Measurements from ENCODE around the gene ARHGAP8. TPM values are rescaled to one million over a fixed set of nuclear protein-coding genes. Genes with fewer than 3 reads are reported as not detected.

Gene ARHGAP8
- total RNA-seq, 1 donor from 2014 or later, result 0.25 TPM

- Mint-ChIP-seq H3K27me3 (ENCODE audit: low read depth) (peaks cover 16% of the 10 kb centered on the region), H3K4me1 (ENCODE audit: low read depth) (no peaks in the 10 kb centered on the region), H3K9me3 (ENCODE audit: low read depth) (peaks cover 17% of the 10 kb centered on the region), H3K36me3 (ENCODE audit: low read depth) (peaks cover 2% of the 10 kb centered on the region), H3K4me3 (ENCODE audit: unreplicated experiment) (no peak overlapping the region), H3K27ac (ENCODE audit: unreplicated experiment) (no peak overlapping the region)
- no peak for TF ChIP-seq CTCF (IDR thresholded peaks at IDR 0.05)
- no peak for DNase-seq (ENCODE audit: low spot score)
These were observed 79.5 kb downstream of the ARHGAP8 start for GRCh38 chr22:44831885-44832284.

DNA sequence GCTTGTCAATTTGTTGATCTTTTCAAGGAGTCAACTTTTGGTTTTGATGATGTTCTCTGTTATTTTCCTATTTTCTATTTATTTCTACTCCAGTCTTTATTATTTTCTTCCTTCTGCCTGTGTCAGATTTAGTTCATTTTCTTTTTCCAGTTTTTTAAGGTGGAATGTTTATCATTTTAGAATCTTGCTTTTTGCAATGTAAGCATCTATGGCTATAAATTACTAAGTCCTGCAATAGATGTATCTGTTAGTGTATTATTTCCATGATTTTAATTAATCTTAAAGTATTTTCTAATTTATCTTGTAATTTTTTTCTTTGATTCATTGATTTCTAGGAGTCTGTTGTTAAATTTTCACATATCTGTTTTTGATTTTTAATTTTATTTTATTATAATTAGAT, 81.7 kb downstream of the ARHGAP8 start:
- Mint-ChIP-seq H3K36me3 (ENCODE audit: low read depth) (peaks cover 2% of the 10 kb centered on the region), H3K4me3 (ENCODE audit: unreplicated experiment) (no peak overlapping the region), H3K4me1 (ENCODE audit: low read depth) (peaks cover 3% of the 10 kb centered on the region), H3K9me3 (ENCODE audit: low read depth) (peaks cover 17% of the 10 kb centered on the region), H3K27ac (ENCODE audit: unreplicated experiment) (no peak overlapping the region), H3K27me3 (ENCODE audit: low read depth) (peaks cover 27% of the 10 kb centered on the region)
- no peak for DNase-seq (ENCODE audit: low spot score)
- TF ChIP-seq CTCF (IDR thresholded peaks at IDR 0.05), result no peak

GRCh38 chr22:44837481-44837880, 85.1 kb downstream of the ARHGAP8 start:
- Mint-ChIP-seq H3K4me3 (ENCODE audit: unreplicated experiment) (no peak overlapping the region), H3K36me3 (ENCODE audit: low read depth) (no peaks in the 10 kb centered on the region), H3K27ac (ENCODE audit: unreplicated experiment) (no peak overlapping the region), H3K9me3 (ENCODE audit: low read depth) (peaks cover 14% of the 10 kb centered on the region), H3K4me1 (ENCODE audit: low read depth) (peaks cover 3% of the 10 kb centered on the region), H3K27me3 (ENCODE audit: low read depth) (peaks cover 38% of the 10 kb centered on the region)
- DNase-seq (ENCODE audit: low spot score), result no peak
- TF ChIP-seq CTCF (IDR thresholded peaks at IDR 0.05), result no peak

DNA sequence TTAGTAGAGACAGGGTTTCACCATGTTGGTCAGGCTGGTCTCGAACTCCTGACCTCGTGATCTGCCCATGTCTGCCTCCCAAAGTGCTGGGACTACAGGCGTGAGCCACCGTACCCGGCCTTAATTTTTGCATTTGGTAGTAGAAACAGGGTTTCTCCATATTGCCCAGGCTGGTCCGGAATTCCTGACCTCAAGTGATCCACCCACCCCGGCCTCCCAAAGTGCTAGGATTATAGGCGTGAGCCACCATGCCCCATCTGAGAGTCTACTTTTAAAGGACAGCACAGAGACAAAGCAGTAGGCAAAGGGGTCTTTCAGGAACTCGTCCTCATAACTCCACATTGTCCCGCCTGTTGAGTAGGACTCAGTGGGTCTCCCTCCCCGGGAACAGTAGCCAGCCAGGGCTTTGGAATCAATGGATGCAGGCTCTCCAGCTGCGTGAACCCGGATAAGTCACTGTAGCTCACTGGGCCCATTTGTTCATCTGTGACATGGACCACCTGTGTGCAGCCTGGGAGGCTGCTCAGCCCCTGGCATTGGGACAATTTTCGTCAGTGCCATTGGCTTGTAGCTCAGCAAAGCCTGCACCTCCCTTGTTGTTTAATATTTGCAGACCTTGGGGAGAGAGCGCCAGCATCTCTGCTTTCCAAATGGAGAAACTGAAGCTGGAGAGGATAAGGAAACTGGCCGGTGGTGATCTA, 86.1 kb downstream of the ARHGAP8 start:
- DNase-seq (ENCODE audit: low spot score), result no peak
- Mint-ChIP-seq H3K9me3 (ENCODE audit: low read depth) (peaks cover 13% of the 10 kb centered on the region), H3K4me1 (ENCODE audit: low read depth) (peaks cover 3% of the 10 kb centered on the region), H3K4me3 (ENCODE audit: unreplicated experiment) (no peak overlapping the region), H3K27me3 (ENCODE audit: low read depth) (peaks cover 38% of the 10 kb centered on the region), H3K36me3 (ENCODE audit: low read depth) (no peaks in the 10 kb centered on the region), H3K27ac (ENCODE audit: unreplicated experiment) (no peak overlapping the region)
- no peak for TF ChIP-seq CTCF (IDR thresholded peaks at IDR 0.05)

- no peak for DNase-seq (ENCODE audit: low spot score)
- Mint-ChIP-seq H3K36me3 (ENCODE audit: low read depth) (no peaks in the 10 kb centered on the region), H3K27ac (ENCODE audit: unreplicated experiment) (no peak overlapping the region), H3K9me3 (ENCODE audit: low read depth) (peaks cover 10% of the 10 kb centered on the region), H3K27me3 (ENCODE audit: low read depth) (peaks cover 35% of the 10 kb centered on the region), H3K4me1 (ENCODE audit: low read depth) (peaks cover 3% of the 10 kb centered on the region), H3K4me3 (ENCODE audit: unreplicated experiment) (no peak overlapping the region)
- TF ChIP-seq CTCF (IDR thresholded peaks at IDR 0.05), result no peak
These were observed 86.7 kb downstream of the ARHGAP8 start for GRCh38 chr22:44839061-44839460.

Data from chondrocyte (in vitro differentiated cells).